Fibroblast of villous mesenchyme (primary cell): Measurements from ENCODE around the gene BZW2. TPM values are rescaled to one million over a fixed set of nuclear protein-coding genes. Genes with fewer than 3 reads are reported as not detected.

Source experiments
- DNase-seq: peaks from one replicate; pipeline ENCODE4 v3.0.0-alpha.2; 2010; ENCODE audit warnings: low read depth
- H3K4me3 ChIP-seq: 2 replicates; pipeline ENCODE4 v1.5.1; 2011; ENCODE audit warnings: low read depth, mild to moderate bottlenecking, low read length
- CTCF ChIP-seq: IDR thresholded peaks from 2 replicates; pipeline ENCODE4 v1.5.1; 2012; ENCODE audit warnings: low read depth, mild to moderate bottlenecking, low read length; ENCODE audit not compliant: insufficient read depth
- total RNA-seq: library from RNA; depleted of rRNA; stranded (reverse); fragments of >200 nt; gene quantifications from 2 replicates; pipeline ENCODE4 v1.2.3, GENCODE V29; 2012

BZW2 gene
- total RNA-seq, 1 donor, result 53.5 TPM

GRCh38 chr7:16660702-16661464 lies 14.9 kb downstream of the BZW2 start:
- peak; percentile 86 for DNase-seq
- H3K4me3 ChIP-seq, result no peak overlapping the region
- TF ChIP-seq CTCF, result no peak

- DNase-seq, result peak; percentile 52
- no peak overlapping the region for H3K4me3 ChIP-seq
- no peak for TF ChIP-seq CTCF
Observed at GRCh38 chr7:16661924-16662323, 15.9 kb downstream of the BZW2 start.

GRCh38 chr7:16667355-16667754 lies 21.4 kb downstream of the BZW2 start:
- TF ChIP-seq CTCF, result no peak
- H3K4me3 ChIP-seq, result no peak overlapping the region
- DNase-seq, result no peak

GRCh38 chr7:16668049-16668858 lies 22.3 kb downstream of the BZW2 start:
- H3K4me3 ChIP-seq, result no peak overlapping the region
- peak; percentile 100 for DNase-seq
- TF ChIP-seq CTCF, result peak; percentile 39

- DNase-seq, result peak; percentile 70
- TF ChIP-seq CTCF, result no peak
- no peak overlapping the region for H3K4me3 ChIP-seq
Observed at GRCh38 chr7:16668978-16669377, 23.0 kb downstream of the BZW2 start.

GRCh38 chr7:16669581-16669980 lies 23.6 kb downstream of the BZW2 start:
- DNase-seq, result peak; percentile 38

More at GRCh38 chr7:16669581-16669980, 23.6 kb downstream of the BZW2 start:
- no peak overlapping the region for H3K4me3 ChIP-seq
- no peak for TF ChIP-seq CTCF
